Caco-2 (cell line): Measurements from ENCODE around the gene DPCD. TPM values are rescaled to one million over a fixed set of nuclear protein-coding genes. Genes with fewer than 3 reads are reported as not detected.

ENCODE experiments used
- BruUV-seq: library from RNA; stranded (reverse); fragments of 400-500 nt; replicated peaks from 2 replicates; lab custom pipeline; 2021; lab: Mats Ljungman, UMichigan
- CTCF ChIA-PET: fragments of 300-600 bp; sonication (Branson Sonifier 250); formaldehyde crosslinking; loops from one replicate; lab custom pipeline; 2022; ENCODE audit warnings: antibody characterized with exemption; lab: Charles Lee
- POLR2A ChIA-PET: fragments of 300-600 bp; sonication (Branson Sonifier 250); formaldehyde crosslinking; loops from one replicate; lab custom pipeline; 2022; ENCODE audit warnings: antibody characterized with exemption; lab: Charles Lee
- DNase-seq, 2 experiments: peaks; one replicate each; pipeline versions ENCODE4 v3.0.0 to v3.0.0-alpha.2; 2020 to 2022
- H3K27me3 ChIP-seq: replicated peaks from 2 replicates; pipeline ENCODE4 v1.6.0; 2011; ENCODE audit warnings: low read length; ENCODE audit not compliant: control insufficient read depth, insufficient read depth
- H3K36me3 ChIP-seq: 2 replicates; pipeline ENCODE4 v1.5.1; 2011; ENCODE audit warnings: low read length; ENCODE audit not compliant: control insufficient read depth, insufficient read depth
- H3K4me1 ChIP-seq: fragments of 250-450 bp; sonication (Bioruptor Pico); 2 replicates; pipeline ENCODE4 v1.5.1; 2020; ENCODE audit warnings: mild to moderate bottlenecking
- H3K4me3 ChIP-seq: 2 replicates; pipeline ENCODE4 v1.5.1; 2011; ENCODE audit warnings: low read depth, mild to moderate bottlenecking, control low read depth, low read length
- H3K9me3 ChIP-seq: fragments of 250-450 bp; sonication (Bioruptor Pico); 2 replicates; pipeline ENCODE4 v1.5.1; 2020; ENCODE audit warnings: mild to moderate bottlenecking, moderate library complexity
- H3K27ac Mint-ChIP-seq: one replicate; pipeline ENCODE4 v1.8.0; 2022; ENCODE audit warnings: mixed read lengths; ENCODE audit not compliant: unreplicated experiment
- H3K27me3 Mint-ChIP-seq: one replicate; pipeline ENCODE4 v1.8.0; 2022; ENCODE audit warnings: mixed read lengths; ENCODE audit not compliant: insufficient read depth, unreplicated experiment
- H3K36me3 Mint-ChIP-seq: one replicate; pipeline ENCODE4 v1.8.0; 2022; ENCODE audit warnings: mild to moderate bottlenecking, mixed read lengths; ENCODE audit not compliant: insufficient read depth, unreplicated experiment
- H3K4me1 Mint-ChIP-seq: one replicate; pipeline ENCODE4 v1.8.0; 2022; ENCODE audit warnings: low read depth, mixed read lengths; ENCODE audit not compliant: unreplicated experiment
- H3K4me3 Mint-ChIP-seq: one replicate; pipeline ENCODE4 v1.8.0; 2022; ENCODE audit warnings: mild to moderate bottlenecking, moderate library complexity, mixed read lengths; ENCODE audit not compliant: unreplicated experiment
- H3K9me3 Mint-ChIP-seq: one replicate; pipeline ENCODE4 v1.8.0; 2022; ENCODE audit warnings: mixed read lengths; ENCODE audit not compliant: unreplicated experiment
- intact Hi-C: fragments of 100-400 bp; cut with micrococcal nuclease; formaldehyde crosslinking; loops from one replicate; pipeline ENCODE4 v1.10.0; 2022; ENCODE audit not compliant: unreplicated experiment
- total RNA-seq: library from RNA; stranded (reverse); gene quantifications from 2 replicates; pipeline ENCODE4 v1.2.3, GENCODE V29; 2022
- TF ChIP-seq, protein P1 (sequence below), 2 experiments: fragments of 200-600 bp in 1 of 2; IDR thresholded peaks; 1 replicate in 1 of 2; 2 replicates in 1 of 2; pipeline versions ENCODE4 v1.5.1 to v1.8.0; 2011 to 2022; ENCODE audit warnings: antibody characterized with exemption in 1 of 2, control low read depth in 1 of 2, inconsistent platforms in 1 of 2, low read depth in 1 of 2, low read length in 1 of 2, mild to moderate bottlenecking in 1 of 2, moderate library complexity in 1 of 2; ENCODE audit not compliant: insufficient read depth in 1 of 2, severe bottlenecking in 1 of 2, unreplicated experiment in 1 of 2

The DPCD gene
- total RNA-seq, 1 experiment from 2014 or later, result 13.1 TPM

DNA sequence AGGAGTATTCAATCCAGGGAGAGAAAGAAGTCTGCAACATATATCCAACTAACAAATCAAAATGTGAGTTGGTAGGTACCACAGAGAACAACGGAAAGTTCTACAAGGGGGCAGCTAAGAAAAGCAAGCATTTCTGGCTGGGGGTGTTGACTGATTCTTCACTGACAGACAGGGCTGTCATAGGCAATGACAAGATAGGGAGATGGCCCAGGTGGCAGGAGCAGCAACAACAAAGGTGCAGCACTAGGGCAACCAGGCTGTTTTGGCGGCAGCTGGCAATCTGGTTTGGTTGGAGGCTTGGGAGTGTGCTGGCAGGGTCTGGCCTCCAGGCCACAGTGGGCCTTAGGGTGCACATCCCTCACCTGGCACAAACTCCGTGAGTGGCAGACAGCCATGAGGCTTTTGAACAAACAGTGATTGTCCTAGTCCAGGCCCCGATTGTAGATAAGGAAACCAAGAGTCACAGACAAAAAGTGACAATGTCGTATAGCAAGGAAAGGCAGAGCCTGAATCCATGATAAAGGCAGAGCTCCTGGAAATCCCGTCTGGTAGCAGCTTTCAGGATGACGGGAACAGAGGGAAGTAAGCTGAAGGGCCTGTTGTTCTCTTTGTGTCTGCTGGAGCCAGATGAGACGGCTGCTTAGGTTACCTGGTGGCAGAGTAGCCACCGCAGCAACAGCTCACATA, 28.4 kb downstream of the DPCD start:
- H3K36me3 Mint-ChIP-seq, result peaks cover 6% of the 10 kb centered on the region

GRCh38 chr10:101617102-101617823, 29.1 kb downstream of the DPCD start:
- H3K9me3 ChIP-seq, result no peaks in the 10 kb centered on the region
- Mint-ChIP-seq H3K27ac (no peak overlapping the region), H3K36me3 (peaks cover 10% of the 10 kb centered on the region), H3K9me3 (no peaks in the 10 kb centered on the region), H3K4me3 (no peak overlapping the region), H3K27me3 (no peaks in the 10 kb centered on the region), H3K4me1 (no peaks in the 10 kb centered on the region)
- TF ChIP-seq, protein P1, sequence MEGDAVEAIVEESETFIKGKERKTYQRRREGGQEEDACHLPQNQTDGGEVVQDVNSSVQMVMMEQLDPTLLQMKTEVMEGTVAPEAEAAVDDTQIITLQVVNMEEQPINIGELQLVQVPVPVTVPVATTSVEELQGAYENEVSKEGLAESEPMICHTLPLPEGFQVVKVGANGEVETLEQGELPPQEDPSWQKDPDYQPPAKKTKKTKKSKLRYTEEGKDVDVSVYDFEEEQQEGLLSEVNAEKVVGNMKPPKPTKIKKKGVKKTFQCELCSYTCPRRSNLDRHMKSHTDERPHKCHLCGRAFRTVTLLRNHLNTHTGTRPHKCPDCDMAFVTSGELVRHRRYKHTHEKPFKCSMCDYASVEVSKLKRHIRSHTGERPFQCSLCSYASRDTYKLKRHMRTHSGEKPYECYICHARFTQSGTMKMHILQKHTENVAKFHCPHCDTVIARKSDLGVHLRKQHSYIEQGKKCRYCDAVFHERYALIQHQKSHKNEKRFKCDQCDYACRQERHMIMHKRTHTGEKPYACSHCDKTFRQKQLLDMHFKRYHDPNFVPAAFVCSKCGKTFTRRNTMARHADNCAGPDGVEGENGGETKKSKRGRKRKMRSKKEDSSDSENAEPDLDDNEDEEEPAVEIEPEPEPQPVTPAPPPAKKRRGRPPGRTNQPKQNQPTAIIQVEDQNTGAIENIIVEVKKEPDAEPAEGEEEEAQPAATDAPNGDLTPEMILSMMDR (IDR thresholded peaks at IDR 0.05; ENCODE audit: insufficient read depth in 1 of 2, low read depth in 1 of 2, low read length in 1 of 2, severe bottlenecking in 1 of 2, unreplicated experiment in 1 of 2), result peak in 1 of 2 experiments; percentile 1
- H3K36me3 ChIP-seq, result no peaks in the 10 kb centered on the region
- ChIA-PET CTCF (interaction anchor here (1.1 to 1.2 kb wide), 2 partner anchors 15 to 164 kb away, joined by 3 to 10 read pairs; no protein-coding TSS in a partner anchor), POLR2A (no interaction called here)
- H3K27me3 ChIP-seq, result no peaks in the 10 kb centered on the region
- no peaks in the 10 kb centered on the region for H3K4me1 ChIP-seq
- intact Hi-C loops, result no loop called here
- BruUV-seq, result no TSS peak
- no peak overlapping the region for H3K4me3 ChIP-seq
- no peak for DNase-seq

More for the DNA sequence above, 28.4 kb downstream of the DPCD start:
- intact Hi-C loops, result no loop called here
- Histone ChIP-seq H3K9me3 (no peaks in the 10 kb centered on the region), H3K4me3 (no peak overlapping the region), H3K36me3 (no peaks in the 10 kb centered on the region), H3K27me3 (no peaks in the 10 kb centered on the region), H3K4me1 (no peaks in the 10 kb centered on the region)
- Mint-ChIP-seq H3K4me3 (no peak overlapping the region), H3K4me1 (no peaks in the 10 kb centered on the region), H3K9me3 (no peaks in the 10 kb centered on the region), H3K27ac (no peak overlapping the region), H3K27me3 (no peaks in the 10 kb centered on the region)
- POLR2A ChIA-PET, result no interaction called here
- BruUV-seq, result no TSS peak
- TF ChIP-seq, protein P1 (IDR thresholded peaks at IDR 0.05; ENCODE audit: insufficient read depth in 1 of 2, low read depth in 1 of 2, low read length in 1 of 2, severe bottlenecking in 1 of 2, unreplicated experiment in 1 of 2), result no peak
- no peak for DNase-seq
- CTCF ChIA-PET, result interaction anchor here (1.1 to 1.2 kb wide), 2 partner anchors 14 to 165 kb away, joined by 3 to 10 read pairs; no protein-coding TSS in a partner anchor

GRCh38 chr10:101617824-101618568, 29.9 kb downstream of the DPCD start:
- Mint-ChIP-seq H3K9me3 (no peaks in the 10 kb centered on the region), H3K27me3 (no peaks in the 10 kb centered on the region), H3K36me3 (peaks cover 10% of the 10 kb centered on the region), H3K27ac (no peak overlapping the region), H3K4me3 (no peak overlapping the region), H3K4me1 (no peaks in the 10 kb centered on the region)
- Histone ChIP-seq H3K27me3 (no peaks in the 10 kb centered on the region), H3K9me3 (no peaks in the 10 kb centered on the region), H3K4me1 (no peaks in the 10 kb centered on the region), H3K36me3 (no peaks in the 10 kb centered on the region), H3K4me3 (no peak overlapping the region)
- no peak for DNase-seq
- intact Hi-C loops, result no loop called here
- TF ChIP-seq, protein P1 (IDR thresholded peaks at IDR 0.05; ENCODE audit: insufficient read depth in 1 of 2, low read depth in 1 of 2, low read length in 1 of 2, severe bottlenecking in 1 of 2, unreplicated experiment in 1 of 2), result no peak
- ChIA-PET POLR2A (no interaction called here), CTCF (interaction anchor here (1.1 kb wide), 1 partner anchor 15 kb away, joined by 10 read pairs; no protein-coding TSS in a partner anchor)
- BruUV-seq, result no TSS peak
